ENCODE measurements around the gene METTL25.

The METTL25 gene, protein sequence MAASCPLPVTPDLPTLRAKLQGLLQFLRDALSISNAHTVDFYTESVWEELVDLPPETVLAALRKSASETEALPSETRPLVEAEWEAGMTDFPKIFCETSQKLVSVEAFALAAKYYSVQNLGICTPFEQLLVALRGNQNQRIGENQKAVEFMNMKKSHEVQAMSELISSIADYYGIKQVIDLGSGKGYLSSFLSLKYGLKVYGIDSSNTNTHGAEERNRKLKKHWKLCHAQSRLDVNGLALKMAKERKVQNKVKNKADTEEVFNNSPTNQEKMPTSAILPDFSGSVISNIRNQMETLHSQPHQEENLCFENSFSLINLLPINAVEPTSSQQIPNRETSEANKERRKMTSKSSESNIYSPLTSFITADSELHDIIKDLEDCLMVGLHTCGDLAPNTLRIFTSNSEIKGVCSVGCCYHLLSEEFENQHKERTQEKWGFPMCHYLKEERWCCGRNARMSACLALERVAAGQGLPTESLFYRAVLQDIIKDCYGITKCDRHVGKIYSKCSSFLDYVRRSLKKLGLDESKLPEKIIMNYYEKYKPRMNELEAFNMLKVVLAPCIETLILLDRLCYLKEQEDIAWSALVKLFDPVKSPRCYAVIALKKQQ

GRCh38 chr12:82358200-82359114 is at the start of gene METTL25, which contains the start of gene CCDC59:
METTL25 (plus strand) TSS chr12:82358529; CDS start chr12:82358566, 37 bp downstream.
CCDC59 (minus strand) TSS chr12:82358387; CDS start chr12:82358376, 11 bp downstream.
- H3K36me3 Mint-ChIP-seq (ENCODE audit: low read depth) = peaks cover 39% of the 10 kb centered on the region
- peak within 1 kb of the TSS; percentile 95 to 99 (median 97) for H3K27ac Mint-ChIP-seq
- no peaks in the 10 kb centered on the region for H3K27me3 Mint-ChIP-seq (ENCODE audit: low read depth)
- TF ChIP-seq, protein P1, sequence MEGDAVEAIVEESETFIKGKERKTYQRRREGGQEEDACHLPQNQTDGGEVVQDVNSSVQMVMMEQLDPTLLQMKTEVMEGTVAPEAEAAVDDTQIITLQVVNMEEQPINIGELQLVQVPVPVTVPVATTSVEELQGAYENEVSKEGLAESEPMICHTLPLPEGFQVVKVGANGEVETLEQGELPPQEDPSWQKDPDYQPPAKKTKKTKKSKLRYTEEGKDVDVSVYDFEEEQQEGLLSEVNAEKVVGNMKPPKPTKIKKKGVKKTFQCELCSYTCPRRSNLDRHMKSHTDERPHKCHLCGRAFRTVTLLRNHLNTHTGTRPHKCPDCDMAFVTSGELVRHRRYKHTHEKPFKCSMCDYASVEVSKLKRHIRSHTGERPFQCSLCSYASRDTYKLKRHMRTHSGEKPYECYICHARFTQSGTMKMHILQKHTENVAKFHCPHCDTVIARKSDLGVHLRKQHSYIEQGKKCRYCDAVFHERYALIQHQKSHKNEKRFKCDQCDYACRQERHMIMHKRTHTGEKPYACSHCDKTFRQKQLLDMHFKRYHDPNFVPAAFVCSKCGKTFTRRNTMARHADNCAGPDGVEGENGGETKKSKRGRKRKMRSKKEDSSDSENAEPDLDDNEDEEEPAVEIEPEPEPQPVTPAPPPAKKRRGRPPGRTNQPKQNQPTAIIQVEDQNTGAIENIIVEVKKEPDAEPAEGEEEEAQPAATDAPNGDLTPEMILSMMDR (IDR thresholded peaks at IDR 0.05; ENCODE audit: unreplicated experiment in 3 of 3) = peak; percentile 96 to 99 (median 98)
- H3K4me1 Mint-ChIP-seq = peaks cover 45% of the 10 kb centered on the region
- peak within 1 kb of the TSS; percentile 96 to 100 (median 99) for H3K4me3 Mint-ChIP-seq
- H3K9me3 Mint-ChIP-seq = no peaks in the 10 kb centered on the region

DNA sequence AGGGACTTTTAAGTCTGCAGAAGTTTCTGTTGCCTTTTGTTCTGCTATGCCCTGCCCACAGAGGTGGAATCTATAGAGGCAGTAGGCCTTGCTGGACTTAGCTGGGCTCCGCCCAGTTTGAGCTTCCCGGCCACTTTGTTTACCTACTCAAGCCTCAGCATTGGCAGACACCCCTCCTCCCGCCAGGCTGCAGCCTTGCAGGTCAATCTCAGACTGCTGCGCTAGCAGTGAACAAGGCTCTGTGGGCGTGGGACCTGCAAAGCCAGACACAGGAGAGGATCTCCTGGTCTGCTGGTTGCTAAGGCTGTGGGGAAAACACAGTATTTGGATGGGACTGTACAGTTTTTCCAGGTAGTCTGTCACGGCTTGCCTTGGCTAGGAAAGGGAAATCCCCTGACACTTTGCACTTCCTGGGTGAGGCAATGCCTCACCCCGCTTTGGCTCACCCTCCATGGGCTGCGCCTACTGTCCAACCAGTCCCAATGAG is 43.9 kb upstream of the METTL25 start:
- H3K27ac Mint-ChIP-seq = no peak overlapping the region
- H3K4me1 Mint-ChIP-seq = no peaks in the 10 kb centered on the region
- TF ChIP-seq, protein P1 (IDR thresholded peaks at IDR 0.05; ENCODE audit: unreplicated experiment in 3 of 3) = no peak
- no peaks in the 10 kb centered on the region for H3K27me3 Mint-ChIP-seq (ENCODE audit: low read depth)
- H3K36me3 Mint-ChIP-seq (ENCODE audit: low read depth) = no peaks in the 10 kb centered on the region
- H3K4me3 Mint-ChIP-seq = no peak overlapping the region
- H3K9me3 Mint-ChIP-seq = peaks cover 6% of the 10 kb centered on the region

- Mint-ChIP-seq H3K36me3 (ENCODE audit: low read depth) (no peaks in the 10 kb centered on the region), H3K4me3 (no peak overlapping the region), H3K9me3 (no peaks in the 10 kb centered on the region), H3K4me1 (no peaks in the 10 kb centered on the region), H3K27me3 (ENCODE audit: low read depth) (no peaks in the 10 kb centered on the region), H3K27ac (no peak overlapping the region)
- TF ChIP-seq, protein P1 (IDR thresholded peaks at IDR 0.05; ENCODE audit: unreplicated experiment in 3 of 3) = no peak
Observed at GRCh38 chr12:82319276-82319675, 39.1 kb upstream of the METTL25 start.

DNA sequence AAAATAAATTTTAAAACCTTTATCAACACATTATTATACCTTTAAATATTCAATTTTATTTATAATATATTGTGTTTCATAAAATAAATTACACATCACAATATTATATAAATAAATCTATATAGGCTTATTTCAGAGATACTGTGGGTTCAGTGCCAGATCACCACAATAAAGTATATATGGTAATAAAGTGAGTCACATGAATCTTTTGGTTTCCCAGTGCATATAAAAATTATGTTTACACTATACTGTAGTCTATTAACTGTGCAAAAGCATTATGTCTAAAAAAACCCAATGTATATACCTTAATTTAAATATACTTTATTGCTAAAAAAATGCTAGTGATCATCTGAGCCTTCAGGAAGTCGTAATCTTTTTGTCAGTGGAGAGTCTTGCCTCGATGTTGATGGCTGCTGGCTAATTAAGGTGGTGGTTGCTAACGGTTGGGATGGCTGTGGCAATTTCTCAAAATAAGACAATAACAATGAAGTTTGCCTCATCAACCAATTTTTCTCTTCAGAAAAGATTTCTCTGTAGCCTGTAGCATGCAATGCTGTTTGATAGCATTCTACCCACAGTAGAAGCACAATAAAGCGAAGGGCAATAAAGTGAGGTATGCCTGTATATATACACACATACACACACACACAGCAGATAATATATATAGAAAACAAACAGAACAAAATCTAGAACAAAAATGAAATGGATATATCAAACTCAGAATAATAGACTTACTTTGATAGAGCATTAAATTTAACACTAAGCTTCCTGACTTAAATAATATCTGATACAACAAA is 32.6 kb upstream of the METTL25 start:
- Mint-ChIP-seq H3K9me3 (no peaks in the 10 kb centered on the region), H3K36me3 (ENCODE audit: low read depth) (no peaks in the 10 kb centered on the region)

More for the DNA sequence above, 32.6 kb upstream of the METTL25 start:
- TF ChIP-seq, protein P1 (IDR thresholded peaks at IDR 0.05; ENCODE audit: unreplicated experiment in 3 of 3) = no peak
- Mint-ChIP-seq H3K27me3 (ENCODE audit: low read depth) (no peaks in the 10 kb centered on the region), H3K4me3 (no peak overlapping the region), H3K27ac (no peak overlapping the region), H3K4me1 (no peaks in the 10 kb centered on the region)
